CD14-positive monocyte (primary cell): Measurements from ENCODE around the gene CREBBP. TPM values are rescaled to one million over a fixed set of nuclear protein-coding genes. Genes with fewer than 3 reads are reported as not detected.
A peak's percentile ranks its signal among the peaks of the same experiment; 100 is the strongest.

Experiments
- DNase-seq, 3 donors: peaks; one replicate each; pipeline ENCODE4 v3.0.0-alpha.2; 2011 to 2022
- H2AFZ ChIP-seq: 2 replicates; pipeline ENCODE4 v1.6.0; 2012; ENCODE audit warnings: mild to moderate bottlenecking, low read depth, low read length, inconsistent platforms; ENCODE audit not compliant: insufficient read depth, poor library complexity, severe bottlenecking
- H3K27ac ChIP-seq, 2 donors: 1 replicate in 1 of 2; 2 replicates in 1 of 2; pipeline ENCODE4 v1.5.1; 2012 to 2013; ENCODE audit warnings: low read length in 2 of 2, control low read depth in 1 of 2, inconsistent platforms in 1 of 2, low read depth in 1 of 2, mild to moderate bottlenecking in 1 of 2
- H3K27me3 ChIP-seq, 2 donors: one replicate each; pipeline versions ENCODE4 v1.6.0 to v1.6.1; 2011 to 2013; ENCODE audit warnings: low read length in 2 of 2; ENCODE audit not compliant: control insufficient read depth in 2 of 2, insufficient read depth in 2 of 2
- H3K36me3 ChIP-seq, 2 donors: replicated peaks in 1 of 2; 1 replicate in 1 of 2; 2 replicates in 1 of 2; pipeline versions ENCODE4 v1.5.1 to v1.6.1; 2012 to 2013; ENCODE audit warnings: low read length in 2 of 2, control low read depth in 1 of 2, inconsistent platforms in 1 of 2, mild to moderate bottlenecking in 1 of 2; ENCODE audit not compliant: insufficient read depth in 2 of 2, control insufficient read depth in 1 of 2
- H3K4me1 ChIP-seq, 2 donors: 1 replicate in 1 of 2; 2 replicates in 1 of 2; pipeline versions ENCODE4 v1.5.1 to v1.6.1; 2012 to 2013; ENCODE audit warnings: low read length in 2 of 2, control low read depth in 1 of 2, inconsistent platforms in 1 of 2, mild to moderate bottlenecking in 1 of 2, moderate library complexity in 1 of 2; ENCODE audit not compliant: insufficient read depth in 2 of 2, control insufficient read depth in 1 of 2
- H3K4me2 ChIP-seq: replicated peaks from 2 replicates; pipeline ENCODE3; 2012; ENCODE audit warnings: low read length, moderate library complexity, mild to moderate bottlenecking; ENCODE audit not compliant: poor library complexity, severe bottlenecking; ENCODE audit errors: extremely low read depth
- H3K4me3 ChIP-seq, 3 experiments: fragments of 200-600 bp in 1 of 3; sonication (generic) in 1 of 3; replicated peaks in 1 of 3; 1 replicate in 2 of 3; 2 replicates in 1 of 3; pipeline ENCODE4 v1.5.1; 2011 to 2013; ENCODE audit warnings: low read length in 3 of 3, mild to moderate bottlenecking in 3 of 3, control low read depth in 2 of 3, low read depth in 2 of 3, inconsistent platforms in 1 of 3, moderate library complexity in 1 of 3
- H3K79me2 ChIP-seq: 2 replicates; pipeline ENCODE4 v1.6.0; 2012; ENCODE audit warnings: mild to moderate bottlenecking, control low read depth, inconsistent platforms, low read length, moderate library complexity; ENCODE audit not compliant: insufficient read depth
- H3K9ac ChIP-seq: 2 replicates; pipeline ENCODE4 v1.6.0; 2017; ENCODE audit warnings: low read length, mild to moderate bottlenecking; ENCODE audit not compliant: insufficient read depth, poor library complexity, severe bottlenecking
- H3K9me3 ChIP-seq, 2 donors: replicated peaks in 1 of 2; 1 replicate in 1 of 2; 2 replicates in 1 of 2; pipeline versions ENCODE4 v1.5.1 to v1.6.1; 2012 to 2013; ENCODE audit warnings: low read length in 2 of 2, control low read depth in 1 of 2; ENCODE audit not compliant: control insufficient read depth in 1 of 2, insufficient read depth in 1 of 2
- H4K20me1 ChIP-seq: 2 replicates; pipeline ENCODE4 v1.6.0; 2012; ENCODE audit warnings: mild to moderate bottlenecking, low read length, control low read depth, moderate library complexity; ENCODE audit not compliant: insufficient read depth
- H3K27ac Mint-ChIP-seq, 7 donors: one replicate each; pipeline ENCODE4 v1.8.0; 2020; ENCODE audit warnings: mild to moderate bottlenecking in 7 of 7, mixed read lengths in 7 of 7, moderate library complexity in 6 of 7, inconsistent platforms in 2 of 7
- H3K27me3 Mint-ChIP-seq, 3 donors: one replicate each; pipeline ENCODE4 v1.8.0; 2021 to 2022; ENCODE audit warnings: low read depth in 3 of 3, mild to moderate bottlenecking in 3 of 3, mixed read lengths in 3 of 3, moderate library complexity in 3 of 3, inconsistent platforms in 1 of 3
- H3K36me3 Mint-ChIP-seq, 2 donors: one replicate each; pipeline ENCODE4 v1.8.0; 2020; ENCODE audit warnings: mixed read lengths in 2 of 2, inconsistent platforms in 1 of 2, mild to moderate bottlenecking in 1 of 2
- H3K4me1 Mint-ChIP-seq: one replicate; pipeline ENCODE4 v1.8.0; 2020; ENCODE audit warnings: mild to moderate bottlenecking, mixed read lengths
- H3K4me3 Mint-ChIP-seq, 2 donors: one replicate each; pipeline ENCODE4 v1.8.0; 2020; ENCODE audit warnings: mild to moderate bottlenecking in 2 of 2, mixed read lengths in 2 of 2, moderate library complexity in 1 of 2
- H3K9me3 Mint-ChIP-seq, 7 donors: one replicate each; pipeline ENCODE4 v1.8.0; 2020 to 2022; ENCODE audit warnings: mixed read lengths in 7 of 7, mild to moderate bottlenecking in 6 of 7, moderate library complexity in 6 of 7, inconsistent platforms in 2 of 7
- CTCF ChIP-seq: fragments of 200-600 bp; IDR thresholded peaks from one replicate; pipeline ENCODE4 v1.8.0; 2022; ENCODE audit warnings: antibody characterized with exemption, mild to moderate bottlenecking
- WGBS: methylation state at CpG from one replicate; pipeline ENCODE4 v1.1.5; 2013; ENCODE audit warnings: missing lambda C conversion rate; ENCODE audit not compliant: insufficient coverage; 5-methylcytosine and 5-hydroxymethylcytosine counted together
- intact Hi-C, 2 donors: fragments of 100-400 bp; cut with micrococcal nuclease; formaldehyde crosslinking; loops; one replicate each; pipeline versions ENCODE4 v1.15.0 to v1.15.1; 2023
- polyA plus RNA-seq, 3 donors: library from polyadenylated mRNA; depleted of rRNA in 1 of 3; unstranded in 2 of 3; stranded (reverse) in 1 of 3; fragments of 300-500 nt in 2 of 3; fragments of >200 nt in 1 of 3; fragmentation: Illumina TruSeq in 2 of 3; gene quantifications; 1 replicate in 2 of 3; 2 replicates in 1 of 3; pipeline ENCODE4 v1.2.3, GENCODE V29; 2012 to 2021

The CREBBP gene
- polyA plus RNA-seq, 3 donors: 2.1 to 26.9 (median 6.2) TPM

- WGBS: 57% methylated on average over 3 of the region's 12 CpGs
- intact Hi-C loops: no loop called here
- peaks cover 0 to 3% of the 10 kb centered on the region in 2 donors for H3K36me3 ChIP-seq
- H3K4me3 ChIP-seq: peak overlapping the region in 2 of 3 experiments; percentile 2 to 58
- no peaks in the 10 kb centered on the region for H3K27me3 ChIP-seq
- Mint-ChIP-seq H3K4me3 (peak overlapping the region; percentile 74 to 84), H3K9me3 (peaks cover 0 to 2% (median 0%) of the 10 kb centered on the region in 7 donors), H3K27ac (peak overlapping the region; percentile 85 to 95 (median 93)), H3K27me3 (peaks cover 0 to 2% (median 0%) of the 10 kb centered on the region in 3 donors), H3K36me3 (peaks cover 11 to 23% of the 10 kb centered on the region in 2 donors), H3K4me1 (peaks cover 87% of the 10 kb centered on the region)
- peaks cover 99% of the 10 kb centered on the region for H3K79me2 ChIP-seq
- peak overlapping the region; percentile 63 for H2AFZ ChIP-seq
- H3K4me2 ChIP-seq: peak overlapping the region; percentile 65
- H3K9ac ChIP-seq: no peak overlapping the region
- peaks cover 98% of the 10 kb centered on the region for H4K20me1 ChIP-seq
- H3K4me1 ChIP-seq: peaks cover 74 to 77% of the 10 kb centered on the region in 2 donors
- H3K9me3 ChIP-seq: no peaks in the 10 kb centered on the region
- peak; percentile 47 to 65 (median 48) for DNase-seq
- peak overlapping the region; percentile 70 to 80 for H3K27ac ChIP-seq
- no peak for TF ChIP-seq CTCF
Observed at GRCh38 chr16:3861808-3862451, 18.6 kb downstream of the CREBBP start.

- Histone ChIP-seq H3K27ac (no peak overlapping the region), H3K4me1 (peaks cover 95 to 98% of the 10 kb centered on the region in 2 donors), H2AFZ (no peak overlapping the region), H3K4me3 (no peak overlapping the region), H4K20me1 (peaks cover 92% of the 10 kb centered on the region), H3K9me3 (no peaks in the 10 kb centered on the region), H3K9ac (no peak overlapping the region), H3K36me3 (peaks cover 0 to 3% of the 10 kb centered on the region in 2 donors), H3K27me3 (no peaks in the 10 kb centered on the region), H3K4me2 (no peak overlapping the region), H3K79me2 (peaks cover 99% of the 10 kb centered on the region)
- Mint-ChIP-seq H3K4me1 (peaks cover 96% of the 10 kb centered on the region), H3K27ac (peak overlapping the region in 4 of 7 donors; percentile 35 to 66 (median 54)), H3K27me3 (peaks cover 0 to 4% (median 0%) of the 10 kb centered on the region in 3 donors), H3K36me3 (peaks cover 8 to 18% of the 10 kb centered on the region in 2 donors), H3K9me3 (peaks cover 0 to 2% (median 0%) of the 10 kb centered on the region in 7 donors), H3K4me3 (no peak overlapping the region)
- no peak for DNase-seq
- intact Hi-C loops: no loop called here
- TF ChIP-seq CTCF: no peak
- 100% methylated on average over 2 of the region's 7 CpGs for WGBS
Observed at GRCh38 chr16:3859889-3860288, 20.6 kb downstream of the CREBBP start.
